PC-3 (cell line): ENCODE data around the gene SH3TC1. TPM values are rescaled to one million over a fixed set of nuclear protein-coding genes. Genes with fewer than 3 reads are reported as not detected.

Experiments
- ATAC-seq: fragments of 200-7000 bp; cut with Tn5 transposase; 2 replicates; pipeline ENCODE4 v1.9.1; 2020; ENCODE audit warnings: mild to moderate bottlenecking, moderate library complexity
- BruUV-seq: library from RNA; stranded (reverse); fragments of 400-500 nt; replicated peaks from 2 replicates; lab custom pipeline; 2021; lab: Mats Ljungman, UMichigan
- CTCF ChIA-PET: fragments of 300-600 bp; sonication (Branson Sonifier 250); formaldehyde crosslinking; loops from one replicate; lab custom pipeline; 2022; ENCODE audit warnings: antibody characterized with exemption; lab: Charles Lee
- POLR2A ChIA-PET: fragments of 300-600 bp; sonication (Branson Sonifier 250); formaldehyde crosslinking; loops from one replicate; lab custom pipeline; 2022; ENCODE audit warnings: antibody characterized with exemption; ENCODE audit not compliant: unreplicated experiment; lab: Charles Lee
- DNase-seq: peaks from one replicate; pipeline ENCODE4 v3.0.0-alpha.2; 2015
- H2AFZ ChIP-seq: fragments of 300-600 bp; sonication (generic); 2 replicates; pipeline ENCODE4 v1.6.0; 2016; ENCODE audit warnings: antibody characterized with exemption, low read length
- H3F3A ChIP-seq: fragments of 300-600 bp; sonication (generic); one replicate; pipeline ENCODE4 v1.6.0; 2017; ENCODE audit warnings: antibody characterized with exemption, low read length, control low read depth, mild to moderate bottlenecking; ENCODE audit not compliant: unreplicated experiment
- H3K27ac ChIP-seq: fragments of 300-600 bp; sonication (generic); 2 replicates; pipeline ENCODE4 v1.5.1; 2016; ENCODE audit warnings: mild to moderate bottlenecking, low read length
- H3K27me3 ChIP-seq: fragments of 300-600 bp; sonication (generic); 2 replicates; pipeline ENCODE4 v1.6.1; 2016; ENCODE audit warnings: low read length, mixed read lengths
- H3K36me3 ChIP-seq: fragments of 300-600 bp; sonication (generic); 2 replicates; pipeline ENCODE4 v1.6.1; 2016; ENCODE audit warnings: low read depth, mixed run types, low read length, mixed read lengths
- H3K4me1 ChIP-seq: fragments of 300-600 bp; sonication (generic); 2 replicates; pipeline ENCODE4 v1.5.1; 2016; ENCODE audit warnings: low read length; ENCODE audit not compliant: insufficient read depth
- H3K4me2 ChIP-seq: fragments of 300-600 bp; sonication (generic); 2 replicates; pipeline ENCODE4 v1.6.0; 2016; ENCODE audit warnings: low read length
- H3K4me3 ChIP-seq: fragments of 300-600 bp; sonication (generic); 2 replicates; pipeline ENCODE4 v1.5.1; 2016; ENCODE audit warnings: mild to moderate bottlenecking, low read length, mixed read lengths
- H3K79me2 ChIP-seq: fragments of 300-600 bp; sonication (generic); 2 replicates; pipeline ENCODE4 v1.6.1; 2017; ENCODE audit warnings: low read length, mixed read lengths
- H3K9ac ChIP-seq: fragments of 300-600 bp; sonication (generic); 2 replicates; pipeline ENCODE4 v1.6.0; 2016; ENCODE audit warnings: mild to moderate bottlenecking, low read length
- H3K9me2 ChIP-seq: fragments of 300-600 bp; sonication (generic); replicated peaks from 2 replicates; pipeline ENCODE4 v1.6.1; 2016; ENCODE audit warnings: mixed run types, low read length, mixed read lengths
- H3K9me3 ChIP-seq: fragments of 300-600 bp; sonication (generic); 2 replicates; pipeline ENCODE4 v1.6.1; 2016; ENCODE audit warnings: low read length, mixed read lengths
- H4K20me1 ChIP-seq: fragments of 300-600 bp; sonication (generic); 2 replicates; pipeline ENCODE4 v1.6.1; 2016; ENCODE audit warnings: low read length, mixed read lengths
- EZH2 ChIP-seq: fragments of 300-600 bp; sonication (generic); IDR thresholded peaks from one replicate; pipeline ENCODE4 v1.6.1; 2017; ENCODE audit warnings: antibody characterized with exemption, mild to moderate bottlenecking, low read length; ENCODE audit not compliant: unreplicated experiment
- EZH2phosphoT487 ChIP-seq: fragments of 300-600 bp; sonication (generic); IDR thresholded peaks from 2 replicates; pipeline ENCODE4 v1.6.1; 2018; ENCODE audit warnings: mild to moderate bottlenecking, antibody characterized with exemption, low read length, borderline replicate concordance
- intact Hi-C: fragments of 100-400 bp; cut with micrococcal nuclease; formaldehyde crosslinking; loops from 2 replicates; pipeline ENCODE4 v1.9.0; 2023
- total RNA-seq: library from RNA; depleted of rRNA; stranded (reverse); fragments of >200 nt; gene quantifications from 2 replicates; pipeline ENCODE4 v1.2.3, GENCODE V29; 2014
- TF ChIP-seq, protein P1 (sequence below): fragments of 300-600 bp; sonication (generic); conservative IDR thresholded peaks from 2 replicates; pipeline ENCODE4 v1.5.1; 2017; ENCODE audit warnings: antibody characterized with exemption, low read depth, mild to moderate bottlenecking, low read length

The SH3TC1 gene
- total RNA-seq, 1 experiment from 2014 or later: 23.1 TPM

DNA sequence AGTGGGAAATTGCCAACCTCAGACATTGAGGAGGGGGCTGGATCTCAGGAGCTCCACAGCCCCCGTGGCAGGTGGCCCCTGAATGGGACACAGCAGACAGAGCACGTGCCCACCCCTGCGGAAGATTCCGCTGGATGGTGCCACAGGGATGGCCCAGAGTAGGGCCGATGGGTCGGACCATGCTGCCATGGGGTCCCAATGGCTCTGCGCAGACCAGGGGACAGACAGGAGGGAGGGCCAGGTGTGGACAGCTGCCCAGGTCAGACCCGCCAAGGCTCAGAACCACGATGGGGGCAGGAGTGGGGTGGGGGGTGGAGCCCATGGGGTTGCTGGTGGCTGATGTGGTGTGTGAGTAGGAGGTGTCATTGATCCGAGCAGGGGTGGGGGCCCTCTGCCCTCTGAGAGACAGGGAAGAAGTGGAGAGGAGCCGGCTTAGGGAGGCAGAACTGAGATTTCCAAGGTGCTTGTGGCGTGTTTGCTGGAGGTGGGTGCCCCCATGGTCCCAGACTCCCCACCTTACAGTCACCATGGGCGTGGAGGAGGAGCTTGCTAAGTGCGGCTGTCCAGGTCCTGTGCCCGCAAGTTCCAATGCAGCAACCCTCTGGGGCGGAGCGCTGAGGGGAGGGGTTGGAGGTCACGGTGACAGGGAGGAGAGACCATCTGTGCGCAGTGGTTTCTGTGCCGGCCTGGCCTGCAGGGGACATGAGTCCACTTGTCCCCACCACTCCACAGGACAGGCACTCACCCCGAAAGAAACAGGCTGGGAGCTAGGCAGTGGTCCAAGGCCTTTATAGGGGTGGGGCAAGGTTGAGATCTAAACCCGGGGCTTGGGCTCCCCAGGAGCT is 12.9 kb downstream of the SH3TC1 start:
- H3K4me1 ChIP-seq: no peaks in the 10 kb centered on the region
- intact Hi-C loops: no loop called here
- H3K27ac ChIP-seq: no peak overlapping the region
- H3K36me3 ChIP-seq: no peaks in the 10 kb centered on the region
- H3K79me2 ChIP-seq: no peaks in the 10 kb centered on the region
- H3K9ac ChIP-seq: no peak overlapping the region
- no peak for ATAC-seq
- POLR2A ChIA-PET: no interaction called here
- no peaks in the 10 kb centered on the region for H3F3A ChIP-seq
- H3K9me3 ChIP-seq: no peaks in the 10 kb centered on the region
- TF ChIP-seq, protein P1, sequence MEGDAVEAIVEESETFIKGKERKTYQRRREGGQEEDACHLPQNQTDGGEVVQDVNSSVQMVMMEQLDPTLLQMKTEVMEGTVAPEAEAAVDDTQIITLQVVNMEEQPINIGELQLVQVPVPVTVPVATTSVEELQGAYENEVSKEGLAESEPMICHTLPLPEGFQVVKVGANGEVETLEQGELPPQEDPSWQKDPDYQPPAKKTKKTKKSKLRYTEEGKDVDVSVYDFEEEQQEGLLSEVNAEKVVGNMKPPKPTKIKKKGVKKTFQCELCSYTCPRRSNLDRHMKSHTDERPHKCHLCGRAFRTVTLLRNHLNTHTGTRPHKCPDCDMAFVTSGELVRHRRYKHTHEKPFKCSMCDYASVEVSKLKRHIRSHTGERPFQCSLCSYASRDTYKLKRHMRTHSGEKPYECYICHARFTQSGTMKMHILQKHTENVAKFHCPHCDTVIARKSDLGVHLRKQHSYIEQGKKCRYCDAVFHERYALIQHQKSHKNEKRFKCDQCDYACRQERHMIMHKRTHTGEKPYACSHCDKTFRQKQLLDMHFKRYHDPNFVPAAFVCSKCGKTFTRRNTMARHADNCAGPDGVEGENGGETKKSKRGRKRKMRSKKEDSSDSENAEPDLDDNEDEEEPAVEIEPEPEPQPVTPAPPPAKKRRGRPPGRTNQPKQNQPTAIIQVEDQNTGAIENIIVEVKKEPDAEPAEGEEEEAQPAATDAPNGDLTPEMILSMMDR: no peak
- TF ChIP-seq EZH2 (no peak), EZH2phosphoT487 (no peak)
- H2AFZ ChIP-seq: no peak overlapping the region
- no peak overlapping the region for H3K4me3 ChIP-seq
- CTCF ChIA-PET: no interaction called here
- DNase-seq: no peak
- no TSS peak for BruUV-seq
- no peak overlapping the region for H3K4me2 ChIP-seq
- no peaks in the 10 kb centered on the region for H4K20me1 ChIP-seq
- no peaks in the 10 kb centered on the region for H3K9me2 ChIP-seq
- no peaks in the 10 kb centered on the region for H3K27me3 ChIP-seq

- H3K4me1 ChIP-seq: no peaks in the 10 kb centered on the region
Observed at GRCh38 chr4:8212622-8213021, 13.5 kb downstream of the SH3TC1 start.

More at GRCh38 chr4:8212622-8213021, 13.5 kb downstream of the SH3TC1 start:
- ATAC-seq: no peak
- Histone ChIP-seq H3K27me3 (no peaks in the 10 kb centered on the region), H3K9me2 (no peaks in the 10 kb centered on the region), H3K27ac (no peak overlapping the region), H3K36me3 (no peaks in the 10 kb centered on the region), H3K9ac (no peak overlapping the region), H3F3A (no peaks in the 10 kb centered on the region), H4K20me1 (no peaks in the 10 kb centered on the region), H2AFZ (no peak overlapping the region), H3K4me3 (no peak overlapping the region), H3K4me2 (no peak overlapping the region), H3K9me3 (no peaks in the 10 kb centered on the region), H3K79me2 (no peaks in the 10 kb centered on the region)
- intact Hi-C loops: no loop called here
- no peak for DNase-seq
- POLR2A ChIA-PET: no interaction called here
- CTCF ChIA-PET: no interaction called here
- no peak for TF ChIP-seq EZH2
- TF ChIP-seq, protein P1: no peak
- TF ChIP-seq EZH2phosphoT487: no peak
- no TSS peak for BruUV-seq
